Measurements from ENCODE around the gene ZNF618.

Gene ZNF618

GRCh38 chr9:114058688-114059046 lies 182.6 kb downstream of the ZNF618 start:
- DNase-seq (ENCODE audit: extremely low spot score): no peak
- CTCF ChIA-PET: interaction anchor here (0.9 to 1.2 kb wide), 2 partner anchors 12 to 35 kb away, joined by 3 read pairs; no protein-coding TSS in a partner anchor
- POLR2A ChIA-PET: no interaction called here
- TF ChIP-seq, protein P1, sequence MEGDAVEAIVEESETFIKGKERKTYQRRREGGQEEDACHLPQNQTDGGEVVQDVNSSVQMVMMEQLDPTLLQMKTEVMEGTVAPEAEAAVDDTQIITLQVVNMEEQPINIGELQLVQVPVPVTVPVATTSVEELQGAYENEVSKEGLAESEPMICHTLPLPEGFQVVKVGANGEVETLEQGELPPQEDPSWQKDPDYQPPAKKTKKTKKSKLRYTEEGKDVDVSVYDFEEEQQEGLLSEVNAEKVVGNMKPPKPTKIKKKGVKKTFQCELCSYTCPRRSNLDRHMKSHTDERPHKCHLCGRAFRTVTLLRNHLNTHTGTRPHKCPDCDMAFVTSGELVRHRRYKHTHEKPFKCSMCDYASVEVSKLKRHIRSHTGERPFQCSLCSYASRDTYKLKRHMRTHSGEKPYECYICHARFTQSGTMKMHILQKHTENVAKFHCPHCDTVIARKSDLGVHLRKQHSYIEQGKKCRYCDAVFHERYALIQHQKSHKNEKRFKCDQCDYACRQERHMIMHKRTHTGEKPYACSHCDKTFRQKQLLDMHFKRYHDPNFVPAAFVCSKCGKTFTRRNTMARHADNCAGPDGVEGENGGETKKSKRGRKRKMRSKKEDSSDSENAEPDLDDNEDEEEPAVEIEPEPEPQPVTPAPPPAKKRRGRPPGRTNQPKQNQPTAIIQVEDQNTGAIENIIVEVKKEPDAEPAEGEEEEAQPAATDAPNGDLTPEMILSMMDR (IDR thresholded peaks at IDR 0.05; ENCODE audit: control extremely low read depth, extremely low read depth, low read depth, missing control alignments): no peak

DNA sequence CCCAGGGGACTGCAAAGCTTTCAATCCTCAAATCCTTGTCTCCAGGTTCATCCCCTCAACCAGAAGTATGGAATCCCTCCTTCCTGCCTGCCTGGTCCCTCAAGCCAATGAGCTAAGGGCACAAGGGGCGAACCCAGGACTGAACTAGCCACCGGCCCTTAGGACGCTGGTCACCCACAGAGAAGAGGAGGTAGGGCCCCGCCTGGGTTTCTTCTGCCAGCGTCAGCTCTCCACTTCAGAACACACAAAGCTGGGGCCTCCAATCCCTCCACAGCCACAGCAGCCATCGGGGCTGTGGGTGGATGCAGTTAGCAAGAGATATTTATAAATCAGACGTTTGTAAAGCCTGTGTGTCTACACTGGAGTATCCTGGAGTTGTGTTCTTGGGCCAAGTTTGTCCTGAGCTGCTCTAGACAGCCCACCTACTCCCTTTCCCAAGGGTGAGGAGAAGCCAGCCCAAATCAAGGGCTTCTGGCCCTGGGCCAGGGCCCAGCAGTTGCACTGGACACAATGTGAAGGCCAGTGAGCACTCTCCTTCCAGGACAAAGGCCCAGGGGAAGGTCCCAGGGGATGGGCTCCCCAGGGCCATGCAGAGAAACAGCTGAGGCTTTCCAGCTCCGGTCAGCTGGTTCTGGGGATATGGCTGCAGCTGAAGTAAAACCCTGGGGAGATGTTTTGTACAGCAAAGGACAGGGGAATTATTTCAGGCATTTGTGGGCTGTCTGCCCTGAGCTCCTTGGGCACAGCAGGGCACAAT lies 183.1 kb downstream of the ZNF618 start:
- POLR2A ChIA-PET: no interaction called here
- CTCF ChIA-PET: interaction anchor here (0.8 to 1.2 kb wide), 3 partner anchors 12 to 36 kb away, joined by 3 read pairs; no protein-coding TSS in a partner anchor
- no peak for DNase-seq (ENCODE audit: extremely low spot score)
- TF ChIP-seq, protein P1 (IDR thresholded peaks at IDR 0.05; ENCODE audit: control extremely low read depth, extremely low read depth, low read depth, missing control alignments): no peak

DNA sequence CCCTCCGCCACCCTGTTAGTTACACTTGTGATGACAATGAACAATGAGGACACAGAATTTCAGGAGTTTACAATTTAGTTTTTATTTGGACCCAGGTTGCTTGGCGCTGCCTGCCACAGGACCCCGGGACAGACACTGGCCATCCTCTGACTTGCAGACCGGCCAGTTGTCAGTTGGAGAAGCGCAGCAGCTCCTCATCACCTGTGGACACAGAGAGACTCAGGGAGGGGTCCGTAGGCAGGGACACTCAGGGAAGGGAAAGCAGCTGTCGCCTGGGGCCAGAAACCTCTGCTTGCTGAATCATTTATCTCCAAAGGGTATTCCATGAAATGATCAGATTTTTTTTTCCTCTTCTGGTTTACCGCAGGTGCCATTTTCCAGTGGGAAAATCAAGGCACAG lies 184.0 kb downstream of the ZNF618 start:
- CTCF ChIA-PET: interaction anchor here (0.8 to 0.9 kb wide), 3 partner anchors 12 to 48 kb away, joined by 3 read pairs; no protein-coding TSS in a partner anchor
- no peak for DNase-seq (ENCODE audit: extremely low spot score)
- POLR2A ChIA-PET: no interaction called here
- TF ChIP-seq, protein P1 (IDR thresholded peaks at IDR 0.05; ENCODE audit: control extremely low read depth, extremely low read depth, low read depth, missing control alignments): no peak

- ChIA-PET CTCF (interaction anchor here (0.8 to 0.9 kb wide), 2 partner anchors 23 to 47 kb away, joined by 3 read pairs; no protein-coding TSS in a partner anchor), POLR2A (no interaction called here)
- TF ChIP-seq, protein P1 (IDR thresholded peaks at IDR 0.05; ENCODE audit: control extremely low read depth, extremely low read depth, low read depth, missing control alignments): no peak
- no peak for DNase-seq (ENCODE audit: extremely low spot score)
These were observed 184.6 kb downstream of the ZNF618 start for GRCh38 chr9:114060711-114061110.

DNA sequence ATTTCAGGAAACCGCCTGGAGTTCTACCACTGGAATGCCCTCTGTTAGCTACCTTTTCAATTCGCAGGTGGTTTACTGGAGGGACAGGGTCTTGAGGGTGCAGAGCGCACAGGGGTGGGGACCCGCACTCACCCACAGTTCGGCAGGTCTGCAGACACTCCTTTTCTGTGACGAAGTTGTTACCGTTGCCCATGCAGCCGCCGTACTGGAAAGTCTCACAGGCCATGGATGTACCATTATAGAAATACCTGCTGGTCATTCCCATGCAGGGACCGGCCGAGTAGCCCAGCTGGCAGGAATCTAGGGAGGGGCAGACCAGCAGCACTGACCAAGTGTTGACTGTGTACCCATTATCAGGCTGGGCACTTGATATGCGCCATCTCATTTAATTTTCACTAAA lies 185.2 kb downstream of the ZNF618 start:
- ChIA-PET CTCF (interaction anchor here (0.9 kb wide), 1 partner anchor 21 kb away, joined by 3 read pairs; no protein-coding TSS in a partner anchor), POLR2A (no interaction called here)
- no peak for DNase-seq (ENCODE audit: extremely low spot score)
- TF ChIP-seq, protein P1 (IDR thresholded peaks at IDR 0.05; ENCODE audit: control extremely low read depth, extremely low read depth, low read depth, missing control alignments): no peak

GRCh38 chr9:114061830-114062474 lies 185.8 kb downstream of the ZNF618 start:
- POLR2A ChIA-PET: no interaction called here
- CTCF ChIA-PET: interaction anchor here (0.9 kb wide), 1 partner anchor 20 kb away, joined by 3 read pairs; no protein-coding TSS in a partner anchor
- no peak for DNase-seq (ENCODE audit: extremely low spot score)
- TF ChIP-seq, protein P1 (IDR thresholded peaks at IDR 0.05; ENCODE audit: control extremely low read depth, extremely low read depth, low read depth, missing control alignments): no peak
